Loucy (cell line): ENCODE measurements around the gene SLC27A1.
A peak's percentile ranks its signal among the peaks of the same experiment; 100 is the strongest.

Experiments used
- H2AFZ ChIP-seq: fragments of 200-600 bp; sonication (generic); 2 replicates; pipeline ENCODE4 v1.6.0; 2016; ENCODE audit warnings: antibody characterized with exemption, mild to moderate bottlenecking, low read length, moderate library complexity
- H3F3A ChIP-seq: fragments of 200-600 bp; 2 replicates; pipeline ENCODE4 v1.6.0; 2016; ENCODE audit warnings: antibody characterized with exemption, low read depth, mild to moderate bottlenecking
- H3K27me3 ChIP-seq: fragments of 200-600 bp; sonication (generic); 2 replicates; pipeline ENCODE4 v1.6.1; 2014; ENCODE audit warnings: low read length, mild to moderate bottlenecking; ENCODE audit not compliant: insufficient read depth, poor library complexity, severe bottlenecking
- H3K36me3 ChIP-seq: fragments of 200-600 bp; sonication (generic); 2 replicates; pipeline ENCODE4 v1.6.1; 2016; ENCODE audit warnings: low read length; ENCODE audit not compliant: insufficient read depth
- H3K4me1 ChIP-seq: fragments of 200-600 bp; sonication (generic); 2 replicates; pipeline ENCODE4 v1.5.1; 2014; ENCODE audit warnings: low read length, mild to moderate bottlenecking; ENCODE audit not compliant: insufficient read depth, poor library complexity, severe bottlenecking
- H3K4me2 ChIP-seq: fragments of 200-600 bp; sonication (generic); 2 replicates; pipeline ENCODE4 v1.6.0; 2014; ENCODE audit warnings: antibody characterized with exemption, low read length, low read depth, mild to moderate bottlenecking; ENCODE audit not compliant: poor library complexity, severe bottlenecking
- H3K4me3 ChIP-seq: fragments of 200-600 bp; sonication (generic); 2 replicates; pipeline ENCODE4 v1.5.1; 2014; ENCODE audit warnings: low read length, mild to moderate bottlenecking, mixed read lengths; ENCODE audit not compliant: poor library complexity, severe bottlenecking
- H3K79me2 ChIP-seq: fragments of 200-600 bp; sonication (generic); 2 replicates; pipeline ENCODE4 v1.6.1; 2014; ENCODE audit warnings: low read length; ENCODE audit not compliant: insufficient read depth
- H3K9ac ChIP-seq: fragments of 200-600 bp; sonication (generic); 2 replicates; pipeline ENCODE4 v1.6.0; 2014; ENCODE audit warnings: mild to moderate bottlenecking, low read depth, low read length, moderate library complexity; ENCODE audit not compliant: poor library complexity, severe bottlenecking
- H3K9me2 ChIP-seq: fragments of 200-600 bp; sonication (generic); replicated peaks from 2 replicates; pipeline ENCODE4 v1.6.1; 2016; ENCODE audit warnings: low read depth, low read length, mixed read lengths
- H3K9me3 ChIP-seq: fragments of 200-600 bp; sonication (generic); 2 replicates; pipeline ENCODE4 v1.6.1; 2014; ENCODE audit warnings: mild to moderate bottlenecking, antibody characterized with exemption, low read length, low read depth; ENCODE audit not compliant: insufficient read depth
- H4K20me1 ChIP-seq: fragments of 200-600 bp; sonication (generic); 2 replicates; pipeline ENCODE4 v1.6.0; 2014; ENCODE audit warnings: antibody characterized with exemption, low read length, mild to moderate bottlenecking; ENCODE audit not compliant: insufficient read depth, poor library complexity, severe bottlenecking
- EZH2phosphoT487 ChIP-seq: fragments of 200-600 bp; IDR thresholded peaks from 2 replicates; pipeline ENCODE4 v1.6.1; 2018; ENCODE audit warnings: antibody characterized with exemption, mild to moderate bottlenecking, moderate library complexity, borderline replicate concordance
- TF ChIP-seq, protein P1 (sequence below): fragments of 200-600 bp; sonication (generic); conservative IDR thresholded peaks from 2 replicates; pipeline ENCODE4 v1.5.1; 2014; ENCODE audit warnings: mild to moderate bottlenecking, antibody characterized with exemption, low read length

The SLC27A1 gene

DNA sequence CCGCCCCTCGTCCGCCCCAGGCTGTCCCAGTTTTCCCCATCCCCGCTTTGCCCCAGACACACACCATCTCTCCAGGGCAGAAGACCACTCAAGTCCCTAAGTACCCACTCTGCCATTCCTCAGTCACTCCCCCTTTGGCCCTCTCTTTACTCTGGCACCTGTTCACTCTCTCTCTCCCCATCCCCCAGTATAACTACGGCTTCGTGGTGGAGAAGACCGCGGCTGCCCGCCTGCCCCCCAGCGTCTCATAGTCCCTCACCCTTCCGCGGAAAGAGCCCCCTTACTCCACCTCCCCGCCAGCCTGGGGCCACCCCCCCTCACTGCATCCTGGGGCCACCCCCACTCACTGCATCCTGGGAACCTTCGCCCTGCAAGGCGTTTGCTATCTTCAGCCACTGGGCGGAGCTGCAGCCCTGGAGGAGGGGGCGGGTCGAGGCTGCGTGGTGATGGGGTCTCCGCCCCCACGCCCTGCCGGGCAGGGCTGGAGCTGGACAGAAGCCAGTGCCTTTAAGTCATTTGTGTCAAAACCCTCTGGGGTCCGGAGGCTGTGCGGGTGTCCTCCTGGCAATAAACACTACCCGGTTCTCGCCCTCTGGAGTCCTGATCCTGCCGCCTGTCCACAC, 45.5 kb upstream of the SLC27A1 start:
- peaks cover 15% of the 10 kb centered on the region for H3K4me1 ChIP-seq
- no peak overlapping the region for H3K4me3 ChIP-seq
- no peak overlapping the region for H2AFZ ChIP-seq
- H3K4me2 ChIP-seq = peak overlapping the region; percentile 20
- no peak overlapping the region for H3K9ac ChIP-seq
- no peaks in the 10 kb centered on the region for H3K9me3 ChIP-seq
- TF ChIP-seq, protein P1, sequence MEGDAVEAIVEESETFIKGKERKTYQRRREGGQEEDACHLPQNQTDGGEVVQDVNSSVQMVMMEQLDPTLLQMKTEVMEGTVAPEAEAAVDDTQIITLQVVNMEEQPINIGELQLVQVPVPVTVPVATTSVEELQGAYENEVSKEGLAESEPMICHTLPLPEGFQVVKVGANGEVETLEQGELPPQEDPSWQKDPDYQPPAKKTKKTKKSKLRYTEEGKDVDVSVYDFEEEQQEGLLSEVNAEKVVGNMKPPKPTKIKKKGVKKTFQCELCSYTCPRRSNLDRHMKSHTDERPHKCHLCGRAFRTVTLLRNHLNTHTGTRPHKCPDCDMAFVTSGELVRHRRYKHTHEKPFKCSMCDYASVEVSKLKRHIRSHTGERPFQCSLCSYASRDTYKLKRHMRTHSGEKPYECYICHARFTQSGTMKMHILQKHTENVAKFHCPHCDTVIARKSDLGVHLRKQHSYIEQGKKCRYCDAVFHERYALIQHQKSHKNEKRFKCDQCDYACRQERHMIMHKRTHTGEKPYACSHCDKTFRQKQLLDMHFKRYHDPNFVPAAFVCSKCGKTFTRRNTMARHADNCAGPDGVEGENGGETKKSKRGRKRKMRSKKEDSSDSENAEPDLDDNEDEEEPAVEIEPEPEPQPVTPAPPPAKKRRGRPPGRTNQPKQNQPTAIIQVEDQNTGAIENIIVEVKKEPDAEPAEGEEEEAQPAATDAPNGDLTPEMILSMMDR = peak; percentile 49
- no peak for TF ChIP-seq EZH2phosphoT487
- H3K79me2 ChIP-seq = peaks cover 7% of the 10 kb centered on the region; the same call in 1 of the 2 replicates
- H3F3A ChIP-seq = no peaks in the 10 kb centered on the region
- no peaks in the 10 kb centered on the region for H3K36me3 ChIP-seq
- no peaks in the 10 kb centered on the region for H3K9me2 ChIP-seq
- no peaks in the 10 kb centered on the region for H3K27me3 ChIP-seq
- no peaks in the 10 kb centered on the region for H4K20me1 ChIP-seq

DNA sequence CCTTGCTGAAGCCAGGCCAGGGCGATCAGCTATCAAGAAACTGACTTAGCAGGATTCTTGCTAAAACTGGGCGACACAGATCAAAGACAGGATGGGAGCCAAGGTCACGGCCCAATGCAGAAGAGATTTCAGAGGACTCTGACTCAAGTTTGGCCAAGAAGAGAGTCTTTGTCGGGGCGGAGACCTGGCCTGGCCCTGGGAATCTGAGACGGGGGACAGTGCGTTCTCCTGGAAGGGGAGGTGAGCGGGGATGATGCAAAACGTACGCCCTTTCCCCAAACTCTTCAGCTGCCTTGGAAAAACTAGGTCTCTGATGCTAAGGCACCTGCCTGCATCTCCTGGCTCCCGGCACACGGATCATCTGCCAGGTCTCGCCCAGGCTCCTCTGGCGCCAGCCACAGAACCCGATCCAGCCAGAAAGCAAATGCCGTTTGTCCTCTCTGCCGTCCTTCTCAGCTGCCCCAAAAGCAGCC, 40.6 kb upstream of the SLC27A1 start:
- no peaks in the 10 kb centered on the region for H4K20me1 ChIP-seq
- no peak overlapping the region for H3K4me2 ChIP-seq
- H3K36me3 ChIP-seq = no peaks in the 10 kb centered on the region
- no peak overlapping the region for H2AFZ ChIP-seq
- no peaks in the 10 kb centered on the region for H3F3A ChIP-seq
- H3K9me3 ChIP-seq = no peaks in the 10 kb centered on the region
- H3K79me2 ChIP-seq = no peaks in the 10 kb centered on the region
- no peak overlapping the region for H3K4me3 ChIP-seq
- H3K9ac ChIP-seq = no peak overlapping the region
- no peaks in the 10 kb centered on the region for H3K9me2 ChIP-seq
- TF ChIP-seq, protein P1 = no peak
- no peak for TF ChIP-seq EZH2phosphoT487
- peaks cover 5% of the 10 kb centered on the region for H3K4me1 ChIP-seq
- no peaks in the 10 kb centered on the region for H3K27me3 ChIP-seq

DNA sequence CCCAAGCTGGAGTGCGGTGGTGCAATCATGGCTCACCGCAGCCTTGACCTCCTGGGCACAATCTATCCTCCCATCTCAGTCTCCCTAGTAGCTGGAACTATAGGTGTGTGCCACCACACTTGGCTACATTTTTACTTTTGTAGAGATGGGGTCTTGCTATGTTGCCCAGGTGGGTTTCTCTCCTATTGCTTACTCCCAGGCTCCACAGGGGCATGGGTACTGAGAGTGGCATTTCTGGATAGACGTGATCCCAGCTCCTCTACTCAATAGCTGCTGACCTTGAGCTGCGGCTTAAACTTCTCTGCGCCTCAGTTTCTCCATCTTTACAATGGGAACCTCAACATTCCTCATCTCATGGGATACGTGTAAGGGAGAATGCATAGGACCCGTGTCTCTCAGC, 38.9 kb upstream of the SLC27A1 start:
- Histone ChIP-seq H3K4me1 (no peaks in the 10 kb centered on the region), H3K4me2 (no peak overlapping the region), H3K27me3 (no peaks in the 10 kb centered on the region), H3K9me3 (no peaks in the 10 kb centered on the region), H4K20me1 (no peaks in the 10 kb centered on the region), H3K79me2 (no peaks in the 10 kb centered on the region), H3K4me3 (no peak overlapping the region), H3K9ac (no peak overlapping the region), H3K9me2 (no peaks in the 10 kb centered on the region), H2AFZ (no peak overlapping the region), H3F3A (no peaks in the 10 kb centered on the region), H3K36me3 (no peaks in the 10 kb centered on the region)
- TF ChIP-seq EZH2phosphoT487 = no peak
- TF ChIP-seq, protein P1 = no peak
